IMR-90 (cell line): ENCODE results near the gene S100A16. TPM values are rescaled to one million over a fixed set of nuclear protein-coding genes. Genes with fewer than 3 reads are reported as not detected.

ENCODE experiments used
- ATAC-seq: fragments of 200-7000 bp; cut with Tn5 transposase; 2 replicates; pipeline ENCODE4 v1.9.1; 2020; ENCODE audit warnings: low read depth, mild to moderate bottlenecking, moderate library complexity
- BruUV-seq: library from RNA; stranded (reverse); fragments of 400-500 nt; replicated peaks from 2 replicates; lab custom pipeline; 2021; lab: Mats Ljungman, UMichigan
- CTCF ChIA-PET: fragments of 300-600 bp; formaldehyde crosslinking; extraction: SDS; loops from one replicate; lab custom pipeline; 2021; ENCODE audit warnings: antibody characterized with exemption; lab: Yijun Ruan, JAX
- POLR2A ChIA-PET: fragments of 300-600 bp; sonication (Branson Sonifier 250); formaldehyde crosslinking; loops from one replicate; lab custom pipeline; 2022; ENCODE audit warnings: antibody characterized with exemption; ENCODE audit not compliant: unreplicated experiment; lab: Charles Lee
- DNase-seq: peaks from one replicate; pipeline ENCODE4 v3.0.0; 2013
- H2AFZ ChIP-seq: replicated peaks from 2 replicates; pipeline ENCODE3; 2013; ENCODE audit warnings: low read length, mild to moderate bottlenecking; ENCODE audit not compliant: poor library complexity
- H2AK5ac ChIP-seq: 2 replicates; pipeline ENCODE4 v1.6.1; 2013; ENCODE audit warnings: low read depth, low read length, inconsistent platforms
- H2AK9ac ChIP-seq: replicated peaks from 2 replicates; pipeline ENCODE3; 2013; ENCODE audit warnings: mild to moderate bottlenecking, low read depth, low read length, moderate library complexity; ENCODE audit not compliant: poor library complexity
- H2BK120ac ChIP-seq: 2 replicates; pipeline ENCODE4 v1.6.1; 2013; ENCODE audit warnings: low read depth, low read length, inconsistent platforms
- H2BK15ac ChIP-seq: 3 replicates; pipeline ENCODE4 v1.6.1; 2013; ENCODE audit warnings: low read depth, low read length, inconsistent platforms
- H2BK20ac ChIP-seq: 2 replicates; pipeline ENCODE4 v1.6.1; 2013; ENCODE audit warnings: low read depth, mild to moderate bottlenecking, inconsistent platforms, low read length, moderate library complexity
- H2BK5ac ChIP-seq: 2 replicates; pipeline ENCODE4 v1.6.1; 2013; ENCODE audit warnings: mild to moderate bottlenecking, low read depth, low read length, inconsistent platforms; ENCODE audit not compliant: poor library complexity, severe bottlenecking
- H3K14ac ChIP-seq: replicated peaks from 2 replicates; pipeline ENCODE4 v1.6.1; 2013; ENCODE audit warnings: low read depth, low read length, inconsistent platforms
- H3K18ac ChIP-seq: 2 replicates; pipeline ENCODE4 v1.6.1; 2013; ENCODE audit warnings: low read depth, low read length, control low read depth
- H3K23ac ChIP-seq: 2 replicates; pipeline ENCODE4 v1.6.1; 2013; ENCODE audit warnings: low read depth, low read length, inconsistent platforms
- H3K27ac ChIP-seq: 2 replicates; pipeline ENCODE4 v1.5.1; 2013; ENCODE audit warnings: mild to moderate bottlenecking, control low read depth, low read length; ENCODE audit not compliant: insufficient read depth
- H3K27me3 ChIP-seq: 2 replicates; pipeline ENCODE4 v1.6.1; 2013; ENCODE audit warnings: low read length; ENCODE audit not compliant: control insufficient read depth, insufficient read depth
- H3K36me3 ChIP-seq: 2 replicates; pipeline ENCODE4 v1.6.1; 2013; ENCODE audit warnings: low read length, mixed read lengths; ENCODE audit not compliant: control insufficient read depth, insufficient read depth
- H3K4ac ChIP-seq: 2 replicates; pipeline ENCODE4 v1.6.1; 2013; ENCODE audit warnings: low read depth, low read length, inconsistent platforms
- H3K4me1 ChIP-seq: 2 replicates; pipeline ENCODE4 v1.6.1; 2013; ENCODE audit warnings: low read length, mixed read lengths; ENCODE audit not compliant: control insufficient read depth, insufficient read depth
- H3K4me2 ChIP-seq: 2 replicates; pipeline ENCODE4 v1.6.1; 2013; ENCODE audit warnings: low read depth, mild to moderate bottlenecking, control low read depth, low read length, moderate library complexity
- H3K4me3 ChIP-seq: 2 replicates; pipeline ENCODE4 v1.5.1; 2013; ENCODE audit warnings: low read depth, mild to moderate bottlenecking, control low read depth, low read length, moderate library complexity; ENCODE audit not compliant: insufficient read depth
- H3K56ac ChIP-seq: 2 replicates; pipeline ENCODE4 v1.6.1; 2013; ENCODE audit warnings: low read length, inconsistent platforms; ENCODE audit not compliant: insufficient read depth; ENCODE audit errors: extremely low read depth
- H3K79me1 ChIP-seq, 2 experiments: 2 replicates each; pipeline ENCODE4 v1.6.1; 2013; ENCODE audit warnings: low read length in 2 of 2, inconsistent platforms in 1 of 2, low read depth in 1 of 2
- H3K9ac ChIP-seq: 2 replicates; pipeline ENCODE4 v1.6.1; 2013; ENCODE audit warnings: low read depth, low read length, control low read depth
- H3K9me1 ChIP-seq: 2 replicates; pipeline ENCODE4 v1.6.1; 2013; ENCODE audit warnings: low read length, inconsistent platforms; ENCODE audit not compliant: insufficient read depth
- H3K9me3 ChIP-seq: 2 replicates; pipeline ENCODE4 v1.6.1; 2013; ENCODE audit warnings: low read length; ENCODE audit not compliant: control insufficient read depth, insufficient read depth
- H4K20me1 ChIP-seq: 2 replicates; pipeline ENCODE4 v1.6.1; 2013; ENCODE audit warnings: low read length, inconsistent platforms; ENCODE audit not compliant: insufficient read depth
- H4K5ac ChIP-seq: 2 replicates; pipeline ENCODE4 v1.6.1; 2013; ENCODE audit warnings: mild to moderate bottlenecking, low read depth, low read length, control low read depth
- H4K8ac ChIP-seq, 2 experiments: 2 replicates each; pipeline ENCODE4 v1.6.1; 2013; ENCODE audit warnings: low read depth in 2 of 2, low read length in 2 of 2, control low read depth in 1 of 2, inconsistent platforms in 1 of 2
- H4K91ac ChIP-seq: 2 replicates; pipeline ENCODE4 v1.6.1; 2013; ENCODE audit warnings: low read depth, low read length, inconsistent platforms; ENCODE audit not compliant: insufficient read depth
- BHLHE40 ChIP-seq: fragments of 150-350 bp; IDR thresholded peaks from 2 replicates; pipeline ENCODE4 v1.6.1; 2016; ENCODE audit warnings: mild to moderate bottlenecking, low read depth, low read length
- CEBPB ChIP-seq: IDR thresholded peaks from 2 replicates; pipeline ENCODE4 v1.6.1; 2012; ENCODE audit warnings: low read depth, low read length, improper control_type of control experiment
- CHD1 ChIP-seq: IDR thresholded peaks from 2 replicates; pipeline ENCODE4 v1.6.1; 2012; ENCODE audit warnings: low read depth, low read length, improper control_type of control experiment
- FOS ChIP-seq: fragments of 150-350 bp; IDR thresholded peaks from 2 replicates; pipeline ENCODE4 v1.6.1; 2016; ENCODE audit warnings: low read depth, low read length
- MAFK ChIP-seq: IDR thresholded peaks from 2 replicates; pipeline ENCODE4 v1.6.1; 2012; ENCODE audit warnings: low read depth, low read length, improper control_type of control experiment
- MAZ ChIP-seq: IDR thresholded peaks from 2 replicates; pipeline ENCODE4 v1.6.1; 2012; ENCODE audit warnings: low read depth, mild to moderate bottlenecking, low read length, improper control_type of control experiment, moderate library complexity, borderline replicate concordance
- MXI1 ChIP-seq: IDR thresholded peaks from 2 replicates; pipeline ENCODE4 v1.6.1; 2012; ENCODE audit warnings: low read depth, mild to moderate bottlenecking, low read length, moderate library complexity, borderline replicate concordance
- NFE2L2 ChIP-seq: fragments of 150-350 bp; IDR thresholded peaks from 2 replicates; pipeline ENCODE4 v1.6.1; 2016; ENCODE audit warnings: low read depth, mild to moderate bottlenecking, low read length
- POLR2A ChIP-seq: IDR thresholded peaks from 2 replicates; pipeline ENCODE4 v1.6.1; 2012; ENCODE audit warnings: mild to moderate bottlenecking, low read depth, low read length
- RAD21 ChIP-seq: IDR thresholded peaks from 2 replicates; pipeline ENCODE4 v1.6.1; 2012; ENCODE audit warnings: low read length, improper control_type of control experiment
- RCOR1 ChIP-seq: IDR thresholded peaks from 2 replicates; pipeline ENCODE4 v1.6.1; 2012; ENCODE audit warnings: mild to moderate bottlenecking, low read length, improper control_type of control experiment; ENCODE audit not compliant: insufficient replicate concordance
- RFX5 ChIP-seq: IDR thresholded peaks from 2 replicates; pipeline ENCODE4 v1.8.0; 2012; ENCODE audit warnings: low read depth, mild to moderate bottlenecking, low read length, moderate library complexity
- SMC3 ChIP-seq: fragments of 150-350 bp; IDR thresholded peaks from 2 replicates; pipeline ENCODE4 v1.6.1; 2016; ENCODE audit warnings: low read depth, mild to moderate bottlenecking, antibody characterized with exemption, low read length, moderate library complexity
- WGBS, 2 experiments: methylation state at CpG; one replicate each; pipeline versions ENCODE4 v1.1.5 to v1.1.7; 2013; ENCODE audit warnings: missing lambda C conversion rate in 2 of 2; ENCODE audit not compliant: insufficient read length in 1 of 2; ENCODE audit errors: extremely low coverage in 2 of 2; 5-methylcytosine and 5-hydroxymethylcytosine counted together
- dilution Hi-C: fragments of 300-500 bp; cut with HindIII; formaldehyde crosslinking; loops from one replicate; pipeline ENCODE4 v1.14.3; 2018; ENCODE audit warnings: low sequenced_read_pairs; ENCODE audit not compliant: unreplicated experiment
- in situ Hi-C: fragments of 300-500 bp; cut with MboI; formaldehyde crosslinking; loops from 3 replicates; pipeline ENCODE4 v1.14.3; 2019; ENCODE audit warnings: low sequenced_read_pairs, inconsistent platforms, mixed read lengths
- intact Hi-C: fragments of 100-400 bp; cut with micrococcal nuclease; formaldehyde crosslinking; loops from 2 replicates; pipeline ENCODE4 v1.10.0; 2022
- polyA plus RNA-seq, 3 experiments: library from polyadenylated mRNA; depleted of rRNA; stranded (reverse); fragments of >200 nt; gene quantifications; 2 replicates each; pipeline ENCODE4 v1.2.3, GENCODE V29; 2012; ENCODE audit warnings: low replicate concordance in 1 of 3
- total RNA-seq: library from RNA; depleted of rRNA; stranded (reverse); fragments of >200 nt; gene quantifications from 2 replicates; pipeline ENCODE4 v1.2.3, GENCODE V29; 2012
- TF ChIP-seq, protein P1 (sequence below): conservative IDR thresholded peaks from 2 replicates; pipeline ENCODE4 v1.5.1; 2012; ENCODE audit warnings: mild to moderate bottlenecking, low read depth, low read length, improper control_type of control experiment
- TF ChIP-seq, protein P2 (sequence below): fragments of 150-350 bp; IDR thresholded peaks from 2 replicates; pipeline ENCODE4 v1.6.1; 2016; ENCODE audit warnings: low read depth, mild to moderate bottlenecking, low read length, moderate library complexity, borderline replicate concordance
- TF ChIP-seq, protein P3 (sequence below): fragments of 150-350 bp; IDR thresholded peaks from 2 replicates; pipeline ENCODE4 v1.6.1; 2017; ENCODE audit warnings: mild to moderate bottlenecking, antibody characterized with exemption, low read length, low read depth

The S100A16 gene
- total and polyA plus RNA-seq, 2 of the 4 experiments (the other 2 are of a cell fraction) = 201 to 515 TPM

DNA sequence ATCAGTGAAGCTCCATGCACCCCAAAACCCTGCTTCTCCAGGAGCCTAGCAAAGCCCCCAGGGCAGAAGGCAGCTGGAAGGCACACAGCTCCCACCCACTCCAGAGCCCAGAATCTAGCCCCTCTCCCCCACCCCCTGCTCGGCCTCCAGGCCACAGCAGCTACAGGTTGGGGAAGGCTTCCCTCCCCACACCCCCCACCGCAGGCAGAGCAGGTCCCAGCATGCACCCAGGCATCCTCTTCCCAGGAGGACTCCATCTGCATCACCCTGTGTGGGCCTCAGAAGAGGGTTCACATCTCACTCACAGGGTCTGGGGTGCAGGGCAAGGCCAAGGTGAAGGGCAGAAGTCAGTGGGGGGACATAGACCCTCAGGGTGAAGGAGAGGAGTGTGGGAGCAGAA lies 2.5 kb upstream of the S100A16 start:
- CTCF ChIA-PET = interaction anchor here (0.7 to 2.5 kb wide), 3 partner anchors 12 to 47 kb away, joined by 3 to 8 read pairs (median 4); partner anchors contain the start of gene S100A13
- H3K56ac ChIP-seq = no peak overlapping the region
- no peak overlapping the region for H3K14ac ChIP-seq
- no peak overlapping the region for H3K4ac ChIP-seq
- H4K8ac ChIP-seq = no peak overlapping the region
- no peak overlapping the region for H2BK120ac ChIP-seq
- DNase-seq (no peak), ATAC-seq (no peak)
- no peak overlapping the region for H2AFZ ChIP-seq
- 0 out of 2 replicates have a peak, but pooled peaks cover 1% of the 10 kb centered on the region for H3K9me1 ChIP-seq
- no peak overlapping the region for H3K4me2 ChIP-seq
- no peaks in the 10 kb centered on the region for H3K27me3 ChIP-seq
- no peak overlapping the region for H3K27ac ChIP-seq
- H2BK20ac ChIP-seq = no peak overlapping the region
- no peak for TF ChIP-seq NFE2L2
- TF ChIP-seq CEBPB = no peak
- TF ChIP-seq SMC3 = no peak
- no peak for TF ChIP-seq MAZ
- no peak for TF ChIP-seq MAFK
- TF ChIP-seq, protein P1, sequence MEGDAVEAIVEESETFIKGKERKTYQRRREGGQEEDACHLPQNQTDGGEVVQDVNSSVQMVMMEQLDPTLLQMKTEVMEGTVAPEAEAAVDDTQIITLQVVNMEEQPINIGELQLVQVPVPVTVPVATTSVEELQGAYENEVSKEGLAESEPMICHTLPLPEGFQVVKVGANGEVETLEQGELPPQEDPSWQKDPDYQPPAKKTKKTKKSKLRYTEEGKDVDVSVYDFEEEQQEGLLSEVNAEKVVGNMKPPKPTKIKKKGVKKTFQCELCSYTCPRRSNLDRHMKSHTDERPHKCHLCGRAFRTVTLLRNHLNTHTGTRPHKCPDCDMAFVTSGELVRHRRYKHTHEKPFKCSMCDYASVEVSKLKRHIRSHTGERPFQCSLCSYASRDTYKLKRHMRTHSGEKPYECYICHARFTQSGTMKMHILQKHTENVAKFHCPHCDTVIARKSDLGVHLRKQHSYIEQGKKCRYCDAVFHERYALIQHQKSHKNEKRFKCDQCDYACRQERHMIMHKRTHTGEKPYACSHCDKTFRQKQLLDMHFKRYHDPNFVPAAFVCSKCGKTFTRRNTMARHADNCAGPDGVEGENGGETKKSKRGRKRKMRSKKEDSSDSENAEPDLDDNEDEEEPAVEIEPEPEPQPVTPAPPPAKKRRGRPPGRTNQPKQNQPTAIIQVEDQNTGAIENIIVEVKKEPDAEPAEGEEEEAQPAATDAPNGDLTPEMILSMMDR = no peak
- TF ChIP-seq, protein P2, sequence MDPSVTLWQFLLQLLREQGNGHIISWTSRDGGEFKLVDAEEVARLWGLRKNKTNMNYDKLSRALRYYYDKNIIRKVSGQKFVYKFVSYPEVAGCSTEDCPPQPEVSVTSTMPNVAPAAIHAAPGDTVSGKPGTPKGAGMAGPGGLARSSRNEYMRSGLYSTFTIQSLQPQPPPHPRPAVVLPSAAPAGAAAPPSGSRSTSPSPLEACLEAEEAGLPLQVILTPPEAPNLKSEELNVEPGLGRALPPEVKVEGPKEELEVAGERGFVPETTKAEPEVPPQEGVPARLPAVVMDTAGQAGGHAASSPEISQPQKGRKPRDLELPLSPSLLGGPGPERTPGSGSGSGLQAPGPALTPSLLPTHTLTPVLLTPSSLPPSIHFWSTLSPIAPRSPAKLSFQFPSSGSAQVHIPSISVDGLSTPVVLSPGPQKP = no peak
- no peak for TF ChIP-seq RFX5
- no peak for TF ChIP-seq BHLHE40
- no peak for TF ChIP-seq POLR2A
- TF ChIP-seq RCOR1 = no peak
- TF ChIP-seq RAD21 = no peak
- TF ChIP-seq, protein P3, sequence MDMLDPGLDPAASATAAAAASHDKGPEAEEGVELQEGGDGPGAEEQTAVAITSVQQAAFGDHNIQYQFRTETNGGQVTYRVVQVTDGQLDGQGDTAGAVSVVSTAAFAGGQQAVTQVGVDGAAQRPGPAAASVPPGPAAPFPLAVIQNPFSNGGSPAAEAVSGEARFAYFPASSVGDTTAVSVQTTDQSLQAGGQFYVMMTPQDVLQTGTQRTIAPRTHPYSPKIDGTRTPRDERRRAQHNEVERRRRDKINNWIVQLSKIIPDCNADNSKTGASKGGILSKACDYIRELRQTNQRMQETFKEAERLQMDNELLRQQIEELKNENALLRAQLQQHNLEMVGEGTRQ = no peak
- no peak for TF ChIP-seq CHD1
- no peak for TF ChIP-seq MXI1
- TF ChIP-seq FOS = no peak
- in situ Hi-C loops = no loop called here
- H3K23ac ChIP-seq = no peak overlapping the region
- no peak overlapping the region for H3K4me3 ChIP-seq
- H2BK5ac ChIP-seq = no peak overlapping the region
- peak overlapping the region; percentile 32; the same call in 1 of the 2 replicates for H4K91ac ChIP-seq
- peaks cover 4% of the 10 kb centered on the region; the same call in 1 of the 2 replicates for H4K20me1 ChIP-seq
- no peak overlapping the region for H3K9ac ChIP-seq
- peaks cover 6 to 23% of the 10 kb centered on the region in 2 experiments for H3K79me1 ChIP-seq
- peaks cover 20% of the 10 kb centered on the region for H3K4me1 ChIP-seq
- H3K36me3 ChIP-seq = peaks cover 15% of the 10 kb centered on the region
- dilution Hi-C loops = no loop called here
- H2BK15ac ChIP-seq = no peak overlapping the region
- no peak overlapping the region for H2AK9ac ChIP-seq
- BruUV-seq = no TSS peak
- POLR2A ChIA-PET = no interaction called here
- 40% methylated on average over 1 of the region's 2 CpGs; no CpG with 5 or more reads in 1 of the 2 experiments for WGBS, 2 experiments
- no peak overlapping the region for H4K5ac ChIP-seq
- H3K9me3 ChIP-seq = no peaks in the 10 kb centered on the region
- no peak overlapping the region for H3K18ac ChIP-seq
- intact Hi-C loops = no loop called here
- no peak overlapping the region for H2AK5ac ChIP-seq
